ENCODE results near the gene PCBD1.
"Not testable (repeated sequence)": the region's sequence is repeated elsewhere in the genome, so short reads cannot be mapped to it uniquely, and the experiment has no call there.

The PCBD1 gene

GRCh38 chr10:70887804-70888800 lies at the start of gene PCBD1:
PCBD1 (minus strand) TSS chr10:70888565; CDS start chr10:70888533, 32 bp downstream.
- DNase-seq (ENCODE audit: low read depth in 2 of 2) = peak; percentile 22 to 56

- DNase-seq (ENCODE audit: low read depth in 2 of 2) = no peak
Measured at GRCh38 chr10:70937661-70938060, 49.3 kb upstream of the PCBD1 start.

GRCh38 chr10:70936111-70936510 lies 47.7 kb upstream of the PCBD1 start:
- DNase-seq (ENCODE audit: low read depth in 2 of 2) = no peak

- DNase-seq (ENCODE audit: low read depth in 2 of 2) = no peak
Measured at GRCh38 chr10:70935631-70936030, 47.3 kb upstream of the PCBD1 start.

GRCh38 chr10:70935125-70935625 lies 46.8 kb upstream of the PCBD1 start:
- DNase-seq (ENCODE audit: low read depth in 2 of 2) = no peak

GRCh38 chr10:70934701-70935100 lies 46.3 kb upstream of the PCBD1 start:
- DNase-seq (ENCODE audit: low read depth in 2 of 2) = no peak

GRCh38 chr10:70932392-70933196 lies 44.2 kb upstream of the PCBD1 start:
- DNase-seq (ENCODE audit: low read depth in 2 of 2) = no peak

- no peak for DNase-seq (ENCODE audit: low read depth in 2 of 2)
Measured at GRCh38 chr10:70931168-70931815, 42.9 kb upstream of the PCBD1 start.

- DNase-seq (ENCODE audit: low read depth in 2 of 2) = no peak
Measured at GRCh38 chr10:70930263-70931000, 42.1 kb upstream of the PCBD1 start.

GRCh38 chr10:70928140-70928539 lies 39.8 kb upstream of the PCBD1 start:
- no peak for DNase-seq (ENCODE audit: low read depth in 2 of 2)

GRCh38 chr10:70927189-70927943 lies 39.0 kb upstream of the PCBD1 start:
- DNase-seq (ENCODE audit: low read depth in 2 of 2) = no peak

- DNase-seq (ENCODE audit: low read depth in 2 of 2) = no peak
Measured at GRCh38 chr10:70926226-70927000, 38.0 kb upstream of the PCBD1 start.

- DNase-seq (ENCODE audit: low read depth in 2 of 2) = peak; percentile 19 to 51
Measured at GRCh38 chr10:70925377-70926225, 37.2 kb upstream of the PCBD1 start.

- DNase-seq (ENCODE audit: low read depth in 2 of 2) = no peak
Measured at GRCh38 chr10:70923696-70924095, 35.3 kb upstream of the PCBD1 start.

- DNase-seq (ENCODE audit: low read depth in 2 of 2) = no peak
Measured at GRCh38 chr10:70921285-70921684, 32.9 kb upstream of the PCBD1 start.

GRCh38 chr10:70920519-70920918 lies 32.2 kb upstream of the PCBD1 start:
- no peak for DNase-seq (ENCODE audit: low read depth in 2 of 2)

GRCh38 chr10:70919906-70920305 lies 31.5 kb upstream of the PCBD1 start:
- DNase-seq (ENCODE audit: low read depth in 2 of 2) = not testable (repeated sequence)

- DNase-seq (ENCODE audit: low read depth in 2 of 2) = no peak
Measured at GRCh38 chr10:70918851-70919530, 30.6 kb upstream of the PCBD1 start.

Data from stimulated activated CD4-positive, alpha-beta T cell treated with anti-CD3 and anti-CD28 coated beads, Interleukin-12 subunit alpha, Interleukin-12 subunit beta, amount 100 ng/mL, for 24 hours (primary cell).